ENCODE results near the gene C9orf40.

DNA sequence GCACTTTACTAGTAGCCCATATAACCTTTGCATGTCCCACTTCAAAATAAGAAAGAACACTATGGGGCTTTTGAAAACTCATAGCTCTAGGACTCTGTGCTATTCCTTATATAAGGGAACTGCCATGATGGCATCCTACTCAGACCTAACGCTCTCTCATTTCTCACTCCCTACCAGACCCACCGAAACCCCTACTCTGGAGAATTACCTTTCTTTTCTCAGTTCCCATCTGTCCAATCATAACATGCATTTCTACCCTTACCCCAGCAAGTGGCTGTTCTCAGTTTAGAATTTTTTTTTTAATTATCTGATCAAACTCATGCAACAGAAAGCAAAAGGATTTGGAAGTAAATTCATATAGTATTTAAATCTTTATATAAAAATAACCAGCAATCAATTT is 48.1 kb upstream of the C9orf40 start:
- TF ChIP-seq, protein P1, sequence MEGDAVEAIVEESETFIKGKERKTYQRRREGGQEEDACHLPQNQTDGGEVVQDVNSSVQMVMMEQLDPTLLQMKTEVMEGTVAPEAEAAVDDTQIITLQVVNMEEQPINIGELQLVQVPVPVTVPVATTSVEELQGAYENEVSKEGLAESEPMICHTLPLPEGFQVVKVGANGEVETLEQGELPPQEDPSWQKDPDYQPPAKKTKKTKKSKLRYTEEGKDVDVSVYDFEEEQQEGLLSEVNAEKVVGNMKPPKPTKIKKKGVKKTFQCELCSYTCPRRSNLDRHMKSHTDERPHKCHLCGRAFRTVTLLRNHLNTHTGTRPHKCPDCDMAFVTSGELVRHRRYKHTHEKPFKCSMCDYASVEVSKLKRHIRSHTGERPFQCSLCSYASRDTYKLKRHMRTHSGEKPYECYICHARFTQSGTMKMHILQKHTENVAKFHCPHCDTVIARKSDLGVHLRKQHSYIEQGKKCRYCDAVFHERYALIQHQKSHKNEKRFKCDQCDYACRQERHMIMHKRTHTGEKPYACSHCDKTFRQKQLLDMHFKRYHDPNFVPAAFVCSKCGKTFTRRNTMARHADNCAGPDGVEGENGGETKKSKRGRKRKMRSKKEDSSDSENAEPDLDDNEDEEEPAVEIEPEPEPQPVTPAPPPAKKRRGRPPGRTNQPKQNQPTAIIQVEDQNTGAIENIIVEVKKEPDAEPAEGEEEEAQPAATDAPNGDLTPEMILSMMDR (IDR thresholded peaks at IDR 0.05): no peak
- no peak for TF ChIP-seq MAFK (IDR thresholded peaks at IDR 0.05; ENCODE audit: partially characterized antibody)
- no peak for TF ChIP-seq POLR2A (IDR thresholded peaks at IDR 0.05; ENCODE audit: low read length)
- no peak for TF ChIP-seq BHLHE40 (IDR thresholded peaks at IDR 0.05; ENCODE audit: low read depth, low read length)
- TF ChIP-seq, protein P2, sequence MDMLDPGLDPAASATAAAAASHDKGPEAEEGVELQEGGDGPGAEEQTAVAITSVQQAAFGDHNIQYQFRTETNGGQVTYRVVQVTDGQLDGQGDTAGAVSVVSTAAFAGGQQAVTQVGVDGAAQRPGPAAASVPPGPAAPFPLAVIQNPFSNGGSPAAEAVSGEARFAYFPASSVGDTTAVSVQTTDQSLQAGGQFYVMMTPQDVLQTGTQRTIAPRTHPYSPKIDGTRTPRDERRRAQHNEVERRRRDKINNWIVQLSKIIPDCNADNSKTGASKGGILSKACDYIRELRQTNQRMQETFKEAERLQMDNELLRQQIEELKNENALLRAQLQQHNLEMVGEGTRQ (IDR thresholded peaks at IDR 0.05): no peak
- TF ChIP-seq BCL3 (IDR thresholded peaks at IDR 0.05): no peak
- TF ChIP-seq EP300 (IDR thresholded peaks at IDR 0.05): no peak
- no peak for TF ChIP-seq SREBF2 (IDR thresholded peaks at IDR 0.05)
- no peak for TF ChIP-seq CHD4 (IDR thresholded peaks at IDR 0.05; ENCODE audit: borderline replicate concordance)
